GM12873 (cell line): ENCODE results near the gene TLE3.

Experiments
- CTCF ChIP-seq: IDR thresholded peaks from 2 replicates; pipeline ENCODE4 v1.5.1; 2012; ENCODE audit warnings: low read depth, mild to moderate bottlenecking, moderate library complexity, low read length, control low read depth; ENCODE audit not compliant: insufficient read depth; ENCODE audit errors: missing control alignments

Gene TLE3

GRCh38 chr15:70132139-70132538 is 34.4 kb upstream of the TLE3 start:
- no peak for TF ChIP-seq CTCF

- no peak for TF ChIP-seq CTCF
These were observed 30.9 kb upstream of the TLE3 start for GRCh38 chr15:70128414-70129140.

- no peak for TF ChIP-seq CTCF
These were observed 30.2 kb upstream of the TLE3 start for GRCh38 chr15:70127770-70128413.

- TF ChIP-seq CTCF, result no peak
These were observed 29.6 kb upstream of the TLE3 start for GRCh38 chr15:70127288-70127746.

GRCh38 chr15:70126362-70126761 is 28.6 kb upstream of the TLE3 start:
- no peak for TF ChIP-seq CTCF

GRCh38 chr15:70125605-70126004 is 27.9 kb upstream of the TLE3 start:
- no peak for TF ChIP-seq CTCF

GRCh38 chr15:70121624-70122302 is 24.0 kb upstream of the TLE3 start:
- no peak for TF ChIP-seq CTCF
